K562 (cell line): ENCODE data around the gene RGS6. TPM values are rescaled to one million over a fixed set of nuclear protein-coding genes. Genes with fewer than 3 reads are reported as not detected.

Source experiments
- ATAC-seq: fragments of 200-7000 bp; cut with Tn5 transposase; 3 replicates; pipeline ENCODE4 v1.9.1; 2020; ENCODE audit warnings: moderate library complexity
- BruUV-seq: library from RNA; stranded (reverse); fragments of 400-500 nt; replicated peaks from 2 replicates; lab custom pipeline; 2021; lab: Mats Ljungman, UMichigan
- CTCF ChIA-PET: fragments of 300-600 bp; formaldehyde crosslinking; extraction: SDS; loops from one replicate; lab custom pipeline; 2021; ENCODE audit warnings: low intra/inter-chr PET ratio; lab: Yijun Ruan, JAX
- POLR2A ChIA-PET: fragments of 300-600, 350-650 bp; sonication (Branson Sonifier 250); formaldehyde crosslinking; extraction: SDS; loops from one replicate; lab custom pipeline; 2021; ENCODE audit warnings: antibody characterized with exemption, inconsistent platforms; lab: Yijun Ruan, JAX
- DNase-seq, 4 experiments: peaks; one replicate each; pipeline versions ENCODE4 v3.0.0 to v3.0.0-alpha.2; 2011 to 2018; ENCODE audit warnings: low spot score in 3 of 4, mixed read lengths in 3 of 4; ENCODE audit errors: extremely low read depth in 1 of 4
- FAIRE-seq: peaks from 2 replicates; lab custom pipeline; 2011; peaks lifted over from hg19 to GRCh38; lab: Jason Lieb, UNC
- H2AFZ ChIP-seq: 2 replicates; pipeline ENCODE4 v1.6.0; 2011; ENCODE audit warnings: low read depth, low read length, control low read depth, inconsistent platforms
- H3K27ac ChIP-seq: fragments of 200-600 bp; 3 replicates; pipeline ENCODE4 v1.8.0; 2011; ENCODE audit warnings: low read depth, mild to moderate bottlenecking, control low read depth, inconsistent platforms, low read length, moderate library complexity, mixed read lengths; ENCODE audit errors: extremely low read depth
- H3K27me3 ChIP-seq, 2 experiments: fragments of 300-600 bp in 1 of 2; 2 replicates in 1 of 2; 3 replicates in 1 of 2; pipeline versions ENCODE4 v1.6.0 to v1.8.0; 2011; ENCODE audit warnings: inconsistent platforms in 2 of 2, low read length in 2 of 2, mild to moderate bottlenecking in 1 of 2, mixed read lengths in 1 of 2, moderate library complexity in 1 of 2; ENCODE audit not compliant: control insufficient read depth in 2 of 2, insufficient read depth in 2 of 2
- H3K36me3 ChIP-seq: fragments of 300-600 bp; 3 replicates; pipeline ENCODE4 v1.8.0; 2011; ENCODE audit warnings: mild to moderate bottlenecking, low read length, inconsistent platforms; ENCODE audit not compliant: control insufficient read depth, insufficient read depth
- H3K4me1 ChIP-seq, 2 experiments: fragments of 200-600 bp in 1 of 2; replicated peaks in 1 of 2; 2 replicates in 1 of 2; 3 replicates in 1 of 2; pipeline versions ENCODE4 v1.5.1 to v1.8.0; 2011; ENCODE audit warnings: inconsistent platforms in 2 of 2, low read length in 2 of 2, mild to moderate bottlenecking in 1 of 2, mixed read lengths in 1 of 2, moderate library complexity in 1 of 2; ENCODE audit not compliant: control insufficient read depth in 2 of 2, insufficient read depth in 2 of 2
- H3K4me2 ChIP-seq: 2 replicates; pipeline ENCODE4 v1.6.1; 2011; ENCODE audit warnings: low read length, control low read depth, inconsistent platforms, mixed read lengths; ENCODE audit not compliant: insufficient read depth
- H3K4me3 ChIP-seq: fragments of 200-600 bp; sonication (generic), shearing (Covaris generic); 2 replicates; pipeline ENCODE4 v1.5.1; 2016; ENCODE audit warnings: control low read depth, inconsistent platforms
- H3K79me2 ChIP-seq: fragments of 200-600 bp; 3 replicates; pipeline ENCODE4 v1.8.0; 2011; ENCODE audit warnings: low read length, inconsistent platforms; ENCODE audit not compliant: control insufficient read depth, insufficient read depth
- H3K9ac ChIP-seq, 2 experiments: 2 replicates each; pipeline versions ENCODE4 v1.6.0 to v1.6.1; 2011; ENCODE audit warnings: low read depth in 2 of 2, low read length in 2 of 2, control low read depth in 1 of 2, inconsistent platforms in 1 of 2, mild to moderate bottlenecking in 1 of 2, mixed read lengths in 1 of 2; ENCODE audit not compliant: insufficient read depth in 1 of 2
- H3K9me1 ChIP-seq: one replicate; pipeline ENCODE4 v1.6.0; 2011; ENCODE audit warnings: inconsistent platforms, mild to moderate bottlenecking, low read length, moderate library complexity; ENCODE audit not compliant: control insufficient read depth, insufficient read depth
- H3K9me3 ChIP-seq: replicated peaks from 2 replicates; pipeline ENCODE4 v1.5.1; 2011; ENCODE audit warnings: low read depth, low read length, inconsistent platforms; ENCODE audit not compliant: control insufficient read depth, insufficient read depth
- H4K20me1 ChIP-seq: replicated peaks from 2 replicates; pipeline ENCODE4 v1.6.1; 2011; ENCODE audit warnings: low read length, inconsistent platforms, mixed read lengths; ENCODE audit not compliant: control insufficient read depth, insufficient read depth
- CEBPG ChIP-seq, 3 experiments: fragments of 200-800 bp in 1 of 3; sonication (Bioruptor generic) in 1 of 3; sonication (generic) in 1 of 3; formaldehyde crosslinking in 1 of 3; IDR thresholded peaks in 2 of 3; conservative IDR thresholded peaks in 1 of 3; 2 replicates each; pipeline versions ENCODE4 v1.6.1 to v1.8.0; 2016 to 2022; ENCODE audit warnings: missing compliant biosample characterization in 2 of 3, missing genetic modification characterization in 2 of 3, mild to moderate bottlenecking in 1 of 3, missing genetic modification reagents in 1 of 3
- HCFC1 ChIP-seq: IDR thresholded peaks from 2 replicates; pipeline ENCODE4 v1.6.1; 2012; ENCODE audit warnings: low read depth, low read length, improper control_type of control experiment
- LARP7 ChIP-seq: fragments of 450-650 bp; IDR thresholded peaks from 2 replicates; pipeline ENCODE4 v1.6.1; 2016
- NR2C1 ChIP-seq, 2 experiments: fragments of 450-650 bp; IDR thresholded peaks; 2 replicates each; pipeline ENCODE4 v1.6.1; 2017; ENCODE audit warnings: mild to moderate bottlenecking in 2 of 2, antibody characterized with exemption in 1 of 2, inconsistent platforms in 1 of 2, missing compliant biosample characterization in 1 of 2, missing genetic modification characterization in 1 of 2
- ZFP36 ChIP-seq: fragments of 150-350 bp; IDR thresholded peaks from 2 replicates; pipeline ENCODE4 v1.6.1; 2018; ENCODE audit warnings: low read length, low read depth; ENCODE audit not compliant: partially characterized antibody
- ZNF280A ChIP-seq: fragments of 450-650 bp; IDR thresholded peaks from 2 replicates; pipeline ENCODE4 v1.6.1; 2018; ENCODE audit warnings: mild to moderate bottlenecking, low read depth; ENCODE audit not compliant: partially characterized antibody
- ZNF511 ChIP-seq: sonication (generic); formaldehyde crosslinking; IDR thresholded peaks from 2 replicates; pipeline ENCODE4 v1.8.0; 2022; ENCODE audit warnings: mild to moderate bottlenecking, missing genetic modification reagents
- ZNF57 ChIP-seq: fragments of 450-650 bp; formaldehyde crosslinking; IDR thresholded peaks from 2 replicates; pipeline ENCODE4 v1.4.0; 2020; ENCODE audit warnings: mild to moderate bottlenecking, moderate library complexity
- ZNF75A ChIP-seq: fragments of 450-650 bp; formaldehyde crosslinking; IDR thresholded peaks from 2 replicates; pipeline ENCODE4 v1.4.0; 2020; ENCODE audit warnings: mild to moderate bottlenecking
- WGBS: fragments of 100-300 bp; shearing (Covaris generic); methylation state at CpG from one replicate; pipeline ENCODE4 v1.1.6; 2016; ENCODE audit warnings: low coverage, mixed read lengths; ENCODE audit not compliant: insufficient coverage; ENCODE audit errors: missing lambda C conversion rate; 5-methylcytosine and 5-hydroxymethylcytosine counted together
- in situ Hi-C: fragments of 300-500 bp; cut with MboI; formaldehyde crosslinking; loops from 4 replicates; pipeline ENCODE4 v1.15.0; 2018; ENCODE audit warnings: inconsistent platforms, mixed read lengths
- intact Hi-C: fragments of 100-400 bp; cut with micrococcal nuclease; formaldehyde crosslinking; loops from 2 replicates; pipeline ENCODE4 v1.14.2; 2022
- polyA plus RNA-seq, 8 experiments: library from polyadenylated mRNA; depleted of rRNA in 4 of 8; stranded (reverse) in 5 of 8; unstranded in 3 of 8; fragments of >200 nt; fragmentation: Nextera tagmentation in 2 of 8; fragmentation: Illumina TruSeq in 1 of 8; extraction: Ambion mirVana in 2 of 8; extraction: Trizol in 1 of 8; gene quantifications; 2 replicates each; pipeline versions ENCODE4 v1.2.1 to v1.2.3, GENCODE V29; 2011 to 2014; ENCODE audit warnings: inconsistent platforms in 1 of 8, missing spikeins in 1 of 8
- total RNA-seq, 7 experiments: library from RNA; depleted of rRNA in 6 of 7; stranded (reverse); fragments of >200 nt in 6 of 7; fragmentation: Illumina TruSeq in 2 of 7; extraction: Trizol in 2 of 7; gene quantifications; 2 replicates each; pipeline versions ENCODE4 v1.2.1 to v1.2.3, GENCODE V29; 2011 to 2021; ENCODE audit warnings: low replicate concordance in 1 of 7
- TF ChIP-seq, protein P1 (sequence below): fragments of 450-650 bp; IDR thresholded peaks from 2 replicates; pipeline ENCODE4 v1.6.1; 2017; ENCODE audit warnings: antibody characterized with exemption
- TF ChIP-seq, protein P2 (sequence below): IDR thresholded peaks from 3 replicates; pipeline ENCODE4 v1.6.1; 2011; ENCODE audit warnings: borderline replicate concordance, mild to moderate bottlenecking, moderate library complexity; ENCODE audit not compliant: insufficient read length; ENCODE audit errors: extremely low read depth
- TF ChIP-seq, protein P3 (sequence below): sonication (generic); formaldehyde crosslinking; IDR thresholded peaks from 2 replicates; pipeline ENCODE4 v1.8.0; 2023; ENCODE audit warnings: mild to moderate bottlenecking, missing genetic modification reagents

RGS6 gene
- total and polyA plus RNA-seq, 9 of the 15 experiments (the other 6 are each of a cell fraction or from before 2014, with no cell fraction given) = not detected

DNA sequence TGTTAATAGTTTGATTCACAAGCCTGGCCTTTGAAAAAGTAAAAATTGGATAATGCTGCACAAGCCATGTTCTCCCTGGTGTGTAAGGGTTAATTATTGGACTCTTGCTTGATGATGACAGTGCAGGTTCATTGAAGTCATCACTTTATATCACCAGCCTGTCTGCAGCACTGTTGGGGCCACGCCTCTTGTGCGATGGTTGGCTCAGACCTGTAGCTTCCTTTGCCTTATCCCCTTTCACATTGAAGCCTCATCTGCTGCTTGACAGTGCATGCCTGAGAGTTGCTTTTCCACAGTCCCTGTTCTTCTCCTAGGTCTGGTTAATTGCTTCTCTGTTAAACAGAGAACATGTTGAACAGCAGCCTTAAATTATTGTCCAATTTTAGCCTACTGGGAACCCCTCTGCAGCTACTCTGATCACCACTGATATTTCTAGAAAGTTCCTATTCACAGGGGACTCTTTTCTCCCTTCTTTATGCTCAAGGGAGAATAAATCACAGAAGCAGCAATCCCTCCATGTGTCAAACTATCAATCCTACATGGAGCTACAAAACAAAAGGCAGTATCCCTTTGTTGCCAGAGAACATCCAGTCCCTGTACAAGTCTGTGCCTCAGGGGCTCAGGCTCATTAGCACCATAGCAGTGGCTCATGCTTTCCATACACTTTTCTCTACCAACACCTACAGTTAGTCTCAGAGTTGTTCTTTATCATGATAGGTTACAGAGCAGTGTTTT lies 322.1 kb downstream of the RGS6 start:
- Histone ChIP-seq H3K4me2 (no peak overlapping the region), H3K36me3 (no peaks in the 10 kb centered on the region), H3K4me3 (no peak overlapping the region), H3K27ac (no peak overlapping the region), H3K9ac (no peak overlapping the region), H4K20me1 (no peaks in the 10 kb centered on the region), H3K9me1 (no peaks in the 10 kb centered on the region), H3K79me2 (no peaks in the 10 kb centered on the region), H2AFZ (no peak overlapping the region), H3K9me3 (no peaks in the 10 kb centered on the region), H3K4me1 (no peaks in the 10 kb centered on the region), H3K27me3 (no peaks in the 10 kb centered on the region)
- 0% methylated on average over 2 of the region's 2 CpGs for WGBS
- ATAC-seq = no peak
- ChIA-PET CTCF (no interaction called here), POLR2A (no interaction called here)
- BruUV-seq = no TSS peak
- in situ Hi-C loops = no loop called here
- intact Hi-C loops = no loop called here
- FAIRE-seq = no peak
- no peak for DNase-seq
- TF ChIP-seq NR2C1 (IDR thresholded peaks at IDR 0.05) (no peak), NR2C1 (tag; IDR thresholded peaks at IDR 0.05) (no peak), ZNF75A (no peak), ZNF57 (CRISPR knock-in tag) (no peak), ZNF280A (no peak), HCFC1 (no peak), CEBPG (CRISPR knock-in tag; IDR thresholded peaks at IDR 0.05) (no peak), CEBPG (tag; conservative IDR thresholded peaks at IDR 0.05 in 1 of 2, IDR thresholded peaks at IDR 0.05 in 1 of 2) (no peak), ZFP36 (no peak), LARP7 (no peak), ZNF511 (CRISPR knock-in tag) (no peak)
- TF ChIP-seq, protein P1, sequence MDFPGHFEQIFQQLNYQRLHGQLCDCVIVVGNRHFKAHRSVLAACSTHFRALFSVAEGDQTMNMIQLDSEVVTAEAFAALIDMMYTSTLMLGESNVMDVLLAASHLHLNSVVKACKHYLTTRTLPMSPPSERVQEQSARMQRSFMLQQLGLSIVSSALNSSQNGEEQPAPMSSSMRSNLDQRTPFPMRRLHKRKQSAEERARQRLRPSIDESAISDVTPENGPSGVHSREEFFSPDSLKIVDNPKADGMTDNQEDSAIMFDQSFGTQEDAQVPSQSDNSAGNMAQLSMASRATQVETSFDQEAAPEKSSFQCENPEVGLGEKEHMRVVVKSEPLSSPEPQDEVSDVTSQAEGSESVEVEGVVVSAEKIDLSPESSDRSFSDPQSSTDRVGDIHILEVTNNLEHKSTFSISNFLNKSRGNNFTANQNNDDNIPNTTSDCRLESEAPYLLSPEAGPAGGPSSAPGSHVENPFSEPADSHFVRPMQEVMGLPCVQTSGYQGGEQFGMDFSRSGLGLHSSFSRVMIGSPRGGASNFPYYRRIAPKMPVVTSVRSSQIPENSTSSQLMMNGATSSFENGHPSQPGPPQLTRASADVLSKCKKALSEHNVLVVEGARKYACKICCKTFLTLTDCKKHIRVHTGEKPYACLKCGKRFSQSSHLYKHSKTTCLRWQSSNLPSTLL = no peak
- TF ChIP-seq, protein P2, sequence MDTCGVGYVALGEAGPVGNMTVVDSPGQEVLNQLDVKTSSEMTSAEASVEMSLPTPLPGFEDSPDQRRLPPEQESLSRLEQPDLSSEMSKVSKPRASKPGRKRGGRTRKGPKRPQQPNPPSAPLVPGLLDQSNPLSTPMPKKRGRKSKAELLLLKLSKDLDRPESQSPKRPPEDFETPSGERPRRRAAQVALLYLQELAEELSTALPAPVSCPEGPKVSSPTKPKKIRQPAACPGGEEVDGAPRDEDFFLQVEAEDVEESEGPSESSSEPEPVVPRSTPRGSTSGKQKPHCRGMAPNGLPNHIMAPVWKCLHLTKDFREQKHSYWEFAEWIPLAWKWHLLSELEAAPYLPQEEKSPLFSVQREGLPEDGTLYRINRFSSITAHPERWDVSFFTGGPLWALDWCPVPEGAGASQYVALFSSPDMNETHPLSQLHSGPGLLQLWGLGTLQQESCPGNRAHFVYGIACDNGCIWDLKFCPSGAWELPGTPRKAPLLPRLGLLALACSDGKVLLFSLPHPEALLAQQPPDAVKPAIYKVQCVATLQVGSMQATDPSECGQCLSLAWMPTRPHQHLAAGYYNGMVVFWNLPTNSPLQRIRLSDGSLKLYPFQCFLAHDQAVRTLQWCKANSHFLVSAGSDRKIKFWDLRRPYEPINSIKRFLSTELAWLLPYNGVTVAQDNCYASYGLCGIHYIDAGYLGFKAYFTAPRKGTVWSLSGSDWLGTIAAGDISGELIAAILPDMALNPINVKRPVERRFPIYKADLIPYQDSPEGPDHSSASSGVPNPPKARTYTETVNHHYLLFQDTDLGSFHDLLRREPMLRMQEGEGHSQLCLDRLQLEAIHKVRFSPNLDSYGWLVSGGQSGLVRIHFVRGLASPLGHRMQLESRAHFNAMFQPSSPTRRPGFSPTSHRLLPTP = no peak
- TF ChIP-seq, protein P3, sequence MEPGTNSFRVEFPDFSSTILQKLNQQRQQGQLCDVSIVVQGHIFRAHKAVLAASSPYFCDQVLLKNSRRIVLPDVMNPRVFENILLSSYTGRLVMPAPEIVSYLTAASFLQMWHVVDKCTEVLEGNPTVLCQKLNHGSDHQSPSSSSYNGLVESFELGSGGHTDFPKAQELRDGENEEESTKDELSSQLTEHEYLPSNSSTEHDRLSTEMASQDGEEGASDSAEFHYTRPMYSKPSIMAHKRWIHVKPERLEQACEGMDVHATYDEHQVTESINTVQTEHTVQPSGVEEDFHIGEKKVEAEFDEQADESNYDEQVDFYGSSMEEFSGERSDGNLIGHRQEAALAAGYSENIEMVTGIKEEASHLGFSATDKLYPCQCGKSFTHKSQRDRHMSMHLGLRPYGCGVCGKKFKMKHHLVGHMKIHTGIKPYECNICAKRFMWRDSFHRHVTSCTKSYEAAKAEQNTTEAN (CRISPR knock-in tag) = no peak
